ENCODE results near the gene PANK2. TPM values are rescaled to one million over a fixed set of nuclear protein-coding genes. Genes with fewer than 3 reads are reported as not detected.

The PANK2 gene
- total and polyA plus RNA-seq, 2 experiments from 2014 or later, result 36.1 to 72.0 TPM

DNA sequence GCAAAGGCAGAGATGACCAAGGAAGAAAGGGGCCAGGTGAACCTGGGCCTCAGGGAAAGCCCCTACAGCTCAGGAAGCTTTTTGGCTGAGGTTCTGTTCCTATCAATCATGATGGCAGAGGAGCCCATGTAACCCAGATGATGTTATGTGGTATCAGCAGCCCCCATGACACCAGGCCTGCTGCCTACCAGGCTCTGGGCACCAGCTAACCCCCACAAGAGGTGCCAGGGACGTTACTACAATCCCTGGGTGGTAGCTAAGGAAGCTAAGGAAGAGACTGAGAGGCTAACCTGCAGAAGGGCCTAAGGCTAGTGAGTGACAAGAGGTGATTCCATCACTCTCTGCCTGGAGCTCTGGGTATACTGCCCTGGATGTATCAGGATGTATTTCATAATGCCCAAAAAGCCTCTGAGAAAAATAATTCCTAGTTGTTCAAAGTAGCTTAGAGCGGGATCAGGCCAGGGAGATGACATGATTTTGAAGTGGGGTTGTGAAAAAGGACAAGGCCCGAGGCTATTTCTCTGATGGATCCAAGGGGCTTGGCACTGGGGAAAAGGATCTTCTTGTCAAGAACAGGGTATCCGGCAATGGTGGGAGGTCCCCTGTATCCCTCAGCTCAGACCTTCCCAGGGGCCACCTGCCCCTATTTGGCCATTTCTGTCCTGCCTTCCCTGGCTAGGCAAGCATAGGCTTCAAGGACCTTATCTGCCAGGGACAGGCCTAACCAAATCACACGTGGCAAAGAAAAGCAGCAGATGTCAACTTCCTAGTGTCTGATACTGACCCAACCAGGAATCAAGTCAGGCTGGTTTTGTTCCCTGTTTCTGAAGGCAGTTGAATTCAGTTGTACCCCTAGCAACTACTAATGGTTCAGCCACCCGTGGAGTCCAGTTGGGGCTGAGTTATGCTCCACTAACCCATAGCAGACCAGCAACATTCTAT lies 41.3 kb downstream of the PANK2 start:
- Histone ChIP-seq H3K36me3 (ENCODE audit: insufficient read depth) (no peaks in the 10 kb centered on the region), H3F3A (replicated peaks; ENCODE audit: low read depth) (peaks cover 25% of the 10 kb centered on the region), H3K27me3 (ENCODE audit: insufficient read depth) (no peaks in the 10 kb centered on the region), H3K4me1 (ENCODE audit: insufficient read depth) (peaks cover 35% of the 10 kb centered on the region), H3K4me2 (no peak overlapping the region), H3K9me2 (ENCODE audit: insufficient read depth) (no peaks in the 10 kb centered on the region), H3K27ac (ENCODE audit: low read depth) (no peak overlapping the region), H4K20me1 (replicated peaks; ENCODE audit: insufficient read depth) (peaks cover 21% of the 10 kb centered on the region), H3K79me2 (replicated peaks; ENCODE audit: insufficient read depth) (no peaks in the 10 kb centered on the region), H3K4me3 (no peak overlapping the region), H2AFZ (no peak overlapping the region)
- peaks cover 58% of the 10 kb centered on the region for H3K27me3 Mint-ChIP-seq (ENCODE audit: insufficient read depth, low read depth, poor library complexity)
- ATAC-seq, result no peak
- H3K4me3 Mint-ChIP-seq, result no peak overlapping the region
- peaks cover 12% of the 10 kb centered on the region; the same call in 2 of the 3 replicates for H3K36me3 Mint-ChIP-seq (ENCODE audit: low read depth)
- H3K27ac Mint-ChIP-seq, result no peak overlapping the region
- H3K4me1 Mint-ChIP-seq, result peaks cover 33% of the 10 kb centered on the region
- no peak for TF ChIP-seq ZNF462 (CRISPR knock-in tag; IDR thresholded peaks at IDR 0.05)
- no peak for TF ChIP-seq POLR2AphosphoS5 (IDR thresholded peaks at IDR 0.05; ENCODE audit: low read depth)
- TF ChIP-seq, protein P1, sequence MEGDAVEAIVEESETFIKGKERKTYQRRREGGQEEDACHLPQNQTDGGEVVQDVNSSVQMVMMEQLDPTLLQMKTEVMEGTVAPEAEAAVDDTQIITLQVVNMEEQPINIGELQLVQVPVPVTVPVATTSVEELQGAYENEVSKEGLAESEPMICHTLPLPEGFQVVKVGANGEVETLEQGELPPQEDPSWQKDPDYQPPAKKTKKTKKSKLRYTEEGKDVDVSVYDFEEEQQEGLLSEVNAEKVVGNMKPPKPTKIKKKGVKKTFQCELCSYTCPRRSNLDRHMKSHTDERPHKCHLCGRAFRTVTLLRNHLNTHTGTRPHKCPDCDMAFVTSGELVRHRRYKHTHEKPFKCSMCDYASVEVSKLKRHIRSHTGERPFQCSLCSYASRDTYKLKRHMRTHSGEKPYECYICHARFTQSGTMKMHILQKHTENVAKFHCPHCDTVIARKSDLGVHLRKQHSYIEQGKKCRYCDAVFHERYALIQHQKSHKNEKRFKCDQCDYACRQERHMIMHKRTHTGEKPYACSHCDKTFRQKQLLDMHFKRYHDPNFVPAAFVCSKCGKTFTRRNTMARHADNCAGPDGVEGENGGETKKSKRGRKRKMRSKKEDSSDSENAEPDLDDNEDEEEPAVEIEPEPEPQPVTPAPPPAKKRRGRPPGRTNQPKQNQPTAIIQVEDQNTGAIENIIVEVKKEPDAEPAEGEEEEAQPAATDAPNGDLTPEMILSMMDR (conservative IDR thresholded peaks at IDR 0.05; ENCODE audit: low read depth in 2 of 2), result no peak
- TF ChIP-seq EZH2 (IDR thresholded peaks at IDR 0.05; ENCODE audit: low read depth, unreplicated experiment), result no peak
- no peak for TF ChIP-seq ZNF331 (CRISPR knock-in tag; IDR thresholded peaks at IDR 0.05; ENCODE audit: low read depth)
- TF ChIP-seq NANOG (IDR thresholded peaks at IDR 0.05; ENCODE audit: borderline replicate concordance), result no peak
- TF ChIP-seq, protein P2, sequence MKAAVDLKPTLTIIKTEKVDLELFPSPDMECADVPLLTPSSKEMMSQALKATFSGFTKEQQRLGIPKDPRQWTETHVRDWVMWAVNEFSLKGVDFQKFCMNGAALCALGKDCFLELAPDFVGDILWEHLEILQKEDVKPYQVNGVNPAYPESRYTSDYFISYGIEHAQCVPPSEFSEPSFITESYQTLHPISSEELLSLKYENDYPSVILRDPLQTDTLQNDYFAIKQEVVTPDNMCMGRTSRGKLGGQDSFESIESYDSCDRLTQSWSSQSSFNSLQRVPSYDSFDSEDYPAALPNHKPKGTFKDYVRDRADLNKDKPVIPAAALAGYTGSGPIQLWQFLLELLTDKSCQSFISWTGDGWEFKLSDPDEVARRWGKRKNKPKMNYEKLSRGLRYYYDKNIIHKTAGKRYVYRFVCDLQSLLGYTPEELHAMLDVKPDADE (IDR thresholded peaks at IDR 0.05), result no peak
- TF ChIP-seq, protein P3, sequence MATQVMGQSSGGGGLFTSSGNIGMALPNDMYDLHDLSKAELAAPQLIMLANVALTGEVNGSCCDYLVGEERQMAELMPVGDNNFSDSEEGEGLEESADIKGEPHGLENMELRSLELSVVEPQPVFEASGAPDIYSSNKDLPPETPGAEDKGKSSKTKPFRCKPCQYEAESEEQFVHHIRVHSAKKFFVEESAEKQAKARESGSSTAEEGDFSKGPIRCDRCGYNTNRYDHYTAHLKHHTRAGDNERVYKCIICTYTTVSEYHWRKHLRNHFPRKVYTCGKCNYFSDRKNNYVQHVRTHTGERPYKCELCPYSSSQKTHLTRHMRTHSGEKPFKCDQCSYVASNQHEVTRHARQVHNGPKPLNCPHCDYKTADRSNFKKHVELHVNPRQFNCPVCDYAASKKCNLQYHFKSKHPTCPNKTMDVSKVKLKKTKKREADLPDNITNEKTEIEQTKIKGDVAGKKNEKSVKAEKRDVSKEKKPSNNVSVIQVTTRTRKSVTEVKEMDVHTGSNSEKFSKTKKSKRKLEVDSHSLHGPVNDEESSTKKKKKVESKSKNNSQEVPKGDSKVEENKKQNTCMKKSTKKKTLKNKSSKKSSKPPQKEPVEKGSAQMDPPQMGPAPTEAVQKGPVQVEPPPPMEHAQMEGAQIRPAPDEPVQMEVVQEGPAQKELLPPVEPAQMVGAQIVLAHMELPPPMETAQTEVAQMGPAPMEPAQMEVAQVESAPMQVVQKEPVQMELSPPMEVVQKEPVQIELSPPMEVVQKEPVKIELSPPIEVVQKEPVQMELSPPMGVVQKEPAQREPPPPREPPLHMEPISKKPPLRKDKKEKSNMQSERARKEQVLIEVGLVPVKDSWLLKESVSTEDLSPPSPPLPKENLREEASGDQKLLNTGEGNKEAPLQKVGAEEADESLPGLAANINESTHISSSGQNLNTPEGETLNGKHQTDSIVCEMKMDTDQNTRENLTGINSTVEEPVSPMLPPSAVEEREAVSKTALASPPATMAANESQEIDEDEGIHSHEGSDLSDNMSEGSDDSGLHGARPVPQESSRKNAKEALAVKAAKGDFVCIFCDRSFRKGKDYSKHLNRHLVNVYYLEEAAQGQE (IDR thresholded peaks at IDR 0.05; ENCODE audit: unreplicated experiment), result no peak
- TF ChIP-seq STAT1 (IDR thresholded peaks at IDR 0.05; ENCODE audit: unreplicated experiment), result no peak
- TF ChIP-seq EZH2phosphoT487 (IDR thresholded peaks at IDR 0.05; ENCODE audit: unreplicated experiment), result no peak
- TF ChIP-seq JUNB (IDR thresholded peaks at IDR 0.05; ENCODE audit: unreplicated experiment), result no peak
- no peak for TF ChIP-seq ZNF114 (CRISPR knock-in tag; IDR thresholded peaks at IDR 0.05)
- no peak for DNase-seq (ENCODE audit: low spot score)
- H3K9me3 Mint-ChIP-seq, result no peaks in the 10 kb centered on the region

All from GM23338 (cell line).